K562 (cell line): ENCODE data around the gene ARHGAP22. TPM values are rescaled to one million over a fixed set of nuclear protein-coding genes. Genes with fewer than 3 reads are reported as not detected.

Experiments used
- ATAC-seq: fragments of 200-7000 bp; cut with Tn5 transposase; 3 replicates; pipeline ENCODE4 v1.9.1; 2020; ENCODE audit warnings: moderate library complexity
- BruUV-seq: library from RNA; stranded (reverse); fragments of 400-500 nt; replicated peaks from 2 replicates; lab custom pipeline; 2021; lab: Mats Ljungman, UMichigan
- CTCF ChIA-PET: fragments of 300-600 bp; formaldehyde crosslinking; extraction: SDS; loops from one replicate; lab custom pipeline; 2021; ENCODE audit warnings: low intra/inter-chr PET ratio; lab: Yijun Ruan, JAX
- POLR2A ChIA-PET: fragments of 300-600, 350-650 bp; sonication (Branson Sonifier 250); formaldehyde crosslinking; extraction: SDS; loops from one replicate; lab custom pipeline; 2021; ENCODE audit warnings: antibody characterized with exemption, inconsistent platforms; lab: Yijun Ruan, JAX
- DNase-seq, 4 experiments: peaks; one replicate each; pipeline versions ENCODE4 v3.0.0 to v3.0.0-alpha.2; 2011 to 2018; ENCODE audit warnings: low spot score in 3 of 4, mixed read lengths in 3 of 4; ENCODE audit errors: extremely low read depth in 1 of 4
- FAIRE-seq: peaks from 2 replicates; lab custom pipeline; 2011; peaks lifted over from hg19 to GRCh38; lab: Jason Lieb, UNC
- H2AFZ ChIP-seq: 2 replicates; pipeline ENCODE4 v1.6.0; 2011; ENCODE audit warnings: low read depth, low read length, control low read depth, inconsistent platforms
- H3K27ac ChIP-seq: fragments of 200-600 bp; 3 replicates; pipeline ENCODE4 v1.8.0; 2011; ENCODE audit warnings: low read depth, mild to moderate bottlenecking, control low read depth, inconsistent platforms, low read length, moderate library complexity, mixed read lengths; ENCODE audit errors: extremely low read depth
- H3K27me3 ChIP-seq, 2 experiments: fragments of 300-600 bp in 1 of 2; 2 replicates in 1 of 2; 3 replicates in 1 of 2; pipeline versions ENCODE4 v1.6.0 to v1.8.0; 2011; ENCODE audit warnings: inconsistent platforms in 2 of 2, low read length in 2 of 2, mild to moderate bottlenecking in 1 of 2, mixed read lengths in 1 of 2, moderate library complexity in 1 of 2; ENCODE audit not compliant: control insufficient read depth in 2 of 2, insufficient read depth in 2 of 2
- H3K36me3 ChIP-seq: fragments of 300-600 bp; 3 replicates; pipeline ENCODE4 v1.8.0; 2011; ENCODE audit warnings: mild to moderate bottlenecking, low read length, inconsistent platforms; ENCODE audit not compliant: control insufficient read depth, insufficient read depth
- H3K4me1 ChIP-seq, 2 experiments: fragments of 200-600 bp in 1 of 2; replicated peaks in 1 of 2; 2 replicates in 1 of 2; 3 replicates in 1 of 2; pipeline versions ENCODE4 v1.5.1 to v1.8.0; 2011; ENCODE audit warnings: inconsistent platforms in 2 of 2, low read length in 2 of 2, mild to moderate bottlenecking in 1 of 2, mixed read lengths in 1 of 2, moderate library complexity in 1 of 2; ENCODE audit not compliant: control insufficient read depth in 2 of 2, insufficient read depth in 2 of 2
- H3K4me2 ChIP-seq: 2 replicates; pipeline ENCODE4 v1.6.1; 2011; ENCODE audit warnings: low read length, control low read depth, inconsistent platforms, mixed read lengths; ENCODE audit not compliant: insufficient read depth
- H3K4me3 ChIP-seq: fragments of 200-600 bp; sonication (generic), shearing (Covaris generic); 2 replicates; pipeline ENCODE4 v1.5.1; 2016; ENCODE audit warnings: control low read depth, inconsistent platforms
- H3K79me2 ChIP-seq: fragments of 200-600 bp; 3 replicates; pipeline ENCODE4 v1.8.0; 2011; ENCODE audit warnings: low read length, inconsistent platforms; ENCODE audit not compliant: control insufficient read depth, insufficient read depth
- H3K9ac ChIP-seq, 2 experiments: 2 replicates each; pipeline versions ENCODE4 v1.6.0 to v1.6.1; 2011; ENCODE audit warnings: low read depth in 2 of 2, low read length in 2 of 2, control low read depth in 1 of 2, inconsistent platforms in 1 of 2, mild to moderate bottlenecking in 1 of 2, mixed read lengths in 1 of 2; ENCODE audit not compliant: insufficient read depth in 1 of 2
- H3K9me1 ChIP-seq: one replicate; pipeline ENCODE4 v1.6.0; 2011; ENCODE audit warnings: inconsistent platforms, mild to moderate bottlenecking, low read length, moderate library complexity; ENCODE audit not compliant: control insufficient read depth, insufficient read depth
- H3K9me3 ChIP-seq: replicated peaks from 2 replicates; pipeline ENCODE4 v1.5.1; 2011; ENCODE audit warnings: low read depth, low read length, inconsistent platforms; ENCODE audit not compliant: control insufficient read depth, insufficient read depth
- H4K20me1 ChIP-seq: replicated peaks from 2 replicates; pipeline ENCODE4 v1.6.1; 2011; ENCODE audit warnings: low read length, inconsistent platforms, mixed read lengths; ENCODE audit not compliant: control insufficient read depth, insufficient read depth
- C11orf30 ChIP-seq: fragments of 450-650 bp; IDR thresholded peaks from 2 replicates; pipeline ENCODE4 v1.6.1; 2016; ENCODE audit warnings: low read depth, mild to moderate bottlenecking
- CREB3 ChIP-seq: fragments of 450-650 bp; conservative IDR thresholded peaks from 2 replicates; pipeline ENCODE4 v1.6.1; 2016; ENCODE audit warnings: missing genetic modification characterization, low read depth, mild to moderate bottlenecking, missing compliant biosample characterization, moderate library complexity
- CREBBP ChIP-seq: IDR thresholded peaks from one replicate; pipeline ENCODE4 v1.6.1; 2012; ENCODE audit warnings: low read depth, mild to moderate bottlenecking, control low read depth, inconsistent platforms, low read length
- MTA2 ChIP-seq: fragments of 450-650 bp; IDR thresholded peaks from 2 replicates; pipeline ENCODE4 v1.6.1; 2016; ENCODE audit warnings: low read depth
- NEUROD1 ChIP-seq: fragments of 150-350 bp; IDR thresholded peaks from 2 replicates; pipeline ENCODE4 v1.6.1; 2014; ENCODE audit warnings: borderline replicate concordance, low read length, low read depth; ENCODE audit not compliant: partially characterized antibody
- PRMT5 ChIP-seq: sonication (generic); formaldehyde crosslinking; IDR thresholded peaks from 2 replicates; pipeline ENCODE4 v1.5.0; 2020; ENCODE audit warnings: missing genetic modification reagents
- RB1 ChIP-seq: fragments of 450-650 bp; IDR thresholded peaks from 2 replicates; pipeline ENCODE4 v1.6.1; 2017; ENCODE audit warnings: low read depth, mild to moderate bottlenecking
- ZNF347 ChIP-seq: fragments of 450-650 bp; formaldehyde crosslinking; IDR thresholded peaks from 2 replicates; pipeline ENCODE4 v1.4.0; 2020; ENCODE audit warnings: low read depth, mild to moderate bottlenecking, moderate library complexity
- ZNF408 ChIP-seq: fragments of 250-450 bp; sonication (Bioruptor Pico); IDR thresholded peaks from 2 replicates; pipeline ENCODE4 v1.4.0; 2020; ENCODE audit warnings: low read depth, mild to moderate bottlenecking, moderate library complexity
- WGBS: fragments of 100-300 bp; shearing (Covaris generic); methylation state at CpG from one replicate; pipeline ENCODE4 v1.1.6; 2016; ENCODE audit warnings: low coverage, mixed read lengths; ENCODE audit not compliant: insufficient coverage; ENCODE audit errors: missing lambda C conversion rate; 5-methylcytosine and 5-hydroxymethylcytosine counted together
- in situ Hi-C: fragments of 300-500 bp; cut with MboI; formaldehyde crosslinking; loops from 4 replicates; pipeline ENCODE4 v1.15.0; 2018; ENCODE audit warnings: inconsistent platforms, mixed read lengths
- intact Hi-C: fragments of 100-400 bp; cut with micrococcal nuclease; formaldehyde crosslinking; loops from 2 replicates; pipeline ENCODE4 v1.14.2; 2022
- polyA plus RNA-seq, 8 experiments: library from polyadenylated mRNA; depleted of rRNA in 4 of 8; stranded (reverse) in 5 of 8; unstranded in 3 of 8; fragments of >200 nt; fragmentation: Nextera tagmentation in 2 of 8; fragmentation: Illumina TruSeq in 1 of 8; extraction: Ambion mirVana in 2 of 8; extraction: Trizol in 1 of 8; gene quantifications; 2 replicates each; pipeline versions ENCODE4 v1.2.1 to v1.2.3, GENCODE V29; 2011 to 2014; ENCODE audit warnings: inconsistent platforms in 1 of 8, missing spikeins in 1 of 8
- total RNA-seq, 7 experiments: library from RNA; depleted of rRNA in 6 of 7; stranded (reverse); fragments of >200 nt in 6 of 7; fragmentation: Illumina TruSeq in 2 of 7; extraction: Trizol in 2 of 7; gene quantifications; 2 replicates each; pipeline versions ENCODE4 v1.2.1 to v1.2.3, GENCODE V29; 2011 to 2021; ENCODE audit warnings: low replicate concordance in 1 of 7

The ARHGAP22 gene
- total and polyA plus RNA-seq, 9 of the 15 experiments (the other 6 are each of a cell fraction or from before 2014, with no cell fraction given) = 1.3 to 28.1 (median 12.7) TPM

- TF ChIP-seq CREBBP (no peak), PRMT5 (CRISPR knock-in tag) (no peak), ZNF347 (CRISPR knock-in tag) (no peak), CREB3 (tag) (no peak), NEUROD1 (no peak), MTA2 (no peak)
Observed at GRCh38 chr10:48632166-48632565, 27.3 kb upstream of the ARHGAP22 start (continued).

- no peaks in the 10 kb centered on the region for H3K9me1 ChIP-seq
- ChIA-PET POLR2A (interaction anchor here (1.4 kb wide), 1 partner anchor 10 kb away, joined by 3 read pairs; no protein-coding TSS in a partner anchor), CTCF (no interaction called here)
- no peaks in the 10 kb centered on the region for H3K9me3 ChIP-seq
- intact Hi-C loops = no loop called here
- H4K20me1 ChIP-seq = no peaks in the 10 kb centered on the region
- H3K4me3 ChIP-seq = no peak overlapping the region
- H3K36me3 ChIP-seq = no peaks in the 10 kb centered on the region
- in situ Hi-C loops = no loop called here
- 0% methylated on average over 2 of the region's 2 CpGs for WGBS
- H3K9ac ChIP-seq = no peak overlapping the region
- FAIRE-seq = no peak
- no peaks in the 10 kb centered on the region for H3K4me1 ChIP-seq
- H3K79me2 ChIP-seq = no peaks in the 10 kb centered on the region
- H2AFZ ChIP-seq = no peak overlapping the region
- no TSS peak for BruUV-seq
- H3K27me3 ChIP-seq = peaks cover 0 to 16% of the 10 kb centered on the region in 2 experiments; a peak in 2 of 5 replicates
- DNase-seq = no peak
- H3K4me2 ChIP-seq = no peak overlapping the region
- no peak overlapping the region for H3K27ac ChIP-seq
- ATAC-seq = no peak
- TF ChIP-seq C11orf30 = no peak
- TF ChIP-seq ZNF408 = no peak
- no peak for TF ChIP-seq RB1
Observed at GRCh38 chr10:48627984-48628609, 23.2 kb upstream of the ARHGAP22 start.
